ENCODE measurements around the gene PKP1.

DNA sequence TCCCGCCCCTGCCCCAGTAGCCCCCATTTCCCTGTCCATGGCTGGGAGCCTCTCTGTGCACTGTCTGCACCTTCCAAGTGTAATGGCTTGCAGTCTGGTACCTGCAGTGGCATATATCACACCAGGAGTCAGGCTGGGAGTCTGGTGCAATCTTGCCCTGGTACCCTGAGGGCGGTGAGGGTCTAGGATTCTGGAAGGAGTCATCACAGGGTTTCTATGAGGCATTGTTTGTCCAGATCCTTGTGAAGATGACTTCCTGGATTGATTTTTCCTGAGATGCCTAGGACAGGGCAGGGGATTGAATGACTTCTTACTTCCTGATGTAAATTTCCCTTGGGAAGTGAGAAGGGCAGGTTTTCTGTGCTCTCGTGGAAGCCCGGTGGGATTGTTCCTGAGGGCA lies 5.9 kb upstream of the PKP1 start:
- TF ChIP-seq, protein P1, sequence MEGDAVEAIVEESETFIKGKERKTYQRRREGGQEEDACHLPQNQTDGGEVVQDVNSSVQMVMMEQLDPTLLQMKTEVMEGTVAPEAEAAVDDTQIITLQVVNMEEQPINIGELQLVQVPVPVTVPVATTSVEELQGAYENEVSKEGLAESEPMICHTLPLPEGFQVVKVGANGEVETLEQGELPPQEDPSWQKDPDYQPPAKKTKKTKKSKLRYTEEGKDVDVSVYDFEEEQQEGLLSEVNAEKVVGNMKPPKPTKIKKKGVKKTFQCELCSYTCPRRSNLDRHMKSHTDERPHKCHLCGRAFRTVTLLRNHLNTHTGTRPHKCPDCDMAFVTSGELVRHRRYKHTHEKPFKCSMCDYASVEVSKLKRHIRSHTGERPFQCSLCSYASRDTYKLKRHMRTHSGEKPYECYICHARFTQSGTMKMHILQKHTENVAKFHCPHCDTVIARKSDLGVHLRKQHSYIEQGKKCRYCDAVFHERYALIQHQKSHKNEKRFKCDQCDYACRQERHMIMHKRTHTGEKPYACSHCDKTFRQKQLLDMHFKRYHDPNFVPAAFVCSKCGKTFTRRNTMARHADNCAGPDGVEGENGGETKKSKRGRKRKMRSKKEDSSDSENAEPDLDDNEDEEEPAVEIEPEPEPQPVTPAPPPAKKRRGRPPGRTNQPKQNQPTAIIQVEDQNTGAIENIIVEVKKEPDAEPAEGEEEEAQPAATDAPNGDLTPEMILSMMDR (IDR thresholded peaks at IDR 0.05): no peak
- TF ChIP-seq POLR2AphosphoS5 (IDR thresholded peaks at IDR 0.05; ENCODE audit: insufficient read depth in 1 of 2, low read depth in 1 of 2): no peak
- TF ChIP-seq POLR2A (IDR thresholded peaks at IDR 0.05): no peak
